HepG2 (cell line): ENCODE measurements around the gene MAVS. TPM values are rescaled to one million over a fixed set of nuclear protein-coding genes. Genes with fewer than 3 reads are reported as not detected.

Experiments
- AGO2 ChIP-seq: fragments of 200-400 bp; formaldehyde crosslinking; optimal IDR thresholded peaks from 2 replicates; pipeline ENCODE3; 2017; ENCODE audit warnings: mild to moderate bottlenecking, low read depth, low read length, moderate library complexity
- ERF ChIP-seq: IDR thresholded peaks from 2 replicates; pipeline ENCODE4 v1.6.1; 2018; ENCODE audit warnings: missing biosample characterization, missing genetic modification reagents
- GATAD2A ChIP-seq: IDR thresholded peaks from 2 replicates; pipeline ENCODE4 v1.6.1; 2016
- HMG20A ChIP-seq: IDR thresholded peaks from 2 replicates; pipeline ENCODE4 v1.6.1; 2016; ENCODE audit warnings: borderline replicate concordance
- HNRNPLL ChIP-seq: fragments of 200-400 bp; formaldehyde crosslinking; IDR thresholded peaks from 2 replicates; pipeline ENCODE4 v1.6.1; 2017; ENCODE audit warnings: mild to moderate bottlenecking, low read depth, low read length; ENCODE audit not compliant: poor library complexity, severe bottlenecking
- KDM3A ChIP-seq: IDR thresholded peaks from 2 replicates; pipeline ENCODE4 v1.6.1; 2018; ENCODE audit warnings: low read depth, missing compliant biosample characterization
- KMT2A ChIP-seq: sonication (generic); formaldehyde crosslinking; IDR thresholded peaks from 2 replicates; pipeline ENCODE4 v1.4.0; 2020; ENCODE audit warnings: missing genetic modification reagents
- NR1H2 ChIP-seq: sonication (generic); formaldehyde crosslinking; IDR thresholded peaks from 2 replicates; pipeline ENCODE4 v1.8.1; 2022; ENCODE audit warnings: low read depth, missing genetic modification reagents, borderline replicate concordance
- PCBP1 ChIP-seq: fragments of 200-400 bp; formaldehyde crosslinking; IDR thresholded peaks from 2 replicates; pipeline ENCODE4 v1.6.1; 2017; ENCODE audit warnings: mild to moderate bottlenecking, low read depth, low read length, borderline replicate concordance
- SNAPC2 ChIP-seq: sonication (generic); formaldehyde crosslinking; IDR thresholded peaks from 2 replicates; pipeline ENCODE4 v1.8.1; 2022; ENCODE audit warnings: mild to moderate bottlenecking, missing genetic modification reagents
- TBP ChIP-seq: sonication (generic); formaldehyde crosslinking; IDR thresholded peaks from 2 replicates; pipeline ENCODE4 v1.5.0; 2020; ENCODE audit warnings: missing genetic modification reagents
- ZNF234 ChIP-seq: sonication (generic); formaldehyde crosslinking; conservative IDR thresholded peaks from 2 replicates; pipeline ENCODE4 v1.5.1; 2020; ENCODE audit warnings: mild to moderate bottlenecking, missing genetic modification reagents
- ZNF235 ChIP-seq: sonication (generic); formaldehyde crosslinking; IDR thresholded peaks from 2 replicates; pipeline ENCODE4 v1.8.1; 2023; ENCODE audit warnings: mild to moderate bottlenecking, missing genetic modification reagents, borderline replicate concordance
- ZNF446 ChIP-seq: sonication (generic); formaldehyde crosslinking; IDR thresholded peaks from 2 replicates; pipeline ENCODE4 v1.5.0; 2020; ENCODE audit warnings: mild to moderate bottlenecking, missing genetic modification reagents
- ZNF546 ChIP-seq: sonication (generic); formaldehyde crosslinking; conservative IDR thresholded peaks from 2 replicates; pipeline ENCODE4 v1.8.1; 2023; ENCODE audit warnings: mild to moderate bottlenecking, missing genetic modification reagents
- ZNF547 ChIP-seq: sonication (generic); formaldehyde crosslinking; IDR thresholded peaks from 2 replicates; pipeline ENCODE4 v1.5.1; 2020; ENCODE audit warnings: mild to moderate bottlenecking, missing genetic modification reagents
- ZNF619 ChIP-seq: sonication (generic); formaldehyde crosslinking; IDR thresholded peaks from 2 replicates; pipeline ENCODE4 v1.4.0; 2020; ENCODE audit warnings: mild to moderate bottlenecking, missing genetic modification reagents
- ZNF678 ChIP-seq: sonication (generic); formaldehyde crosslinking; IDR thresholded peaks from 2 replicates; pipeline ENCODE4 v1.4.0; 2020; ENCODE audit warnings: mild to moderate bottlenecking, missing genetic modification reagents
- polyA plus RNA-seq, 8 experiments: library from polyadenylated mRNA; depleted of rRNA in 3 of 8; stranded (reverse) in 7 of 8; unstranded in 1 of 8; fragments of >200 nt; fragmentation: Illumina TruSeq in 4 of 8; extraction: Trizol in 4 of 8; gene quantifications; 2 replicates each; pipeline versions ENCODE4 v1.2.1 to v1.2.3, GENCODE V29; 2011 to 2016; ENCODE audit warnings: low read depth in 4 of 8, missing spikeins in 1 of 8, mixed read lengths in 1 of 8; ENCODE audit not compliant: insufficient read depth in 1 of 8
- total RNA-seq, 5 experiments: library from RNA; depleted of rRNA; stranded (reverse); fragments of >200 nt; fragmentation: Illumina TruSeq; extraction: Trizol; gene quantifications; 2 replicates each; pipeline ENCODE4 v1.2.3, GENCODE V29; 2016; ENCODE audit warnings: low read depth in 1 of 5
- TF ChIP-seq, protein P1 (sequence below), 2 experiments: sonication (generic) in 1 of 2; formaldehyde crosslinking in 1 of 2; IDR thresholded peaks; 2 replicates each; pipeline versions ENCODE4 v1.4.0 to v1.6.1; 2018 to 2020; ENCODE audit warnings: missing genetic modification reagents in 2 of 2, borderline replicate concordance in 1 of 2, low read depth in 1 of 2, mild to moderate bottlenecking in 1 of 2, missing biosample characterization in 1 of 2
- TF ChIP-seq, protein P2 (sequence below): sonication (generic); formaldehyde crosslinking; IDR thresholded peaks from 2 replicates; pipeline ENCODE4 v1.5.1; 2020; ENCODE audit warnings: missing genetic modification reagents, mild to moderate bottlenecking, borderline replicate concordance
- TF ChIP-seq, protein P3 (sequence below): sonication (generic); formaldehyde crosslinking; IDR thresholded peaks from 2 replicates; pipeline ENCODE4 v1.4.0; 2020; ENCODE audit warnings: mild to moderate bottlenecking, missing genetic modification reagents
- TF ChIP-seq, protein P4 (sequence below): sonication (generic); formaldehyde crosslinking; IDR thresholded peaks from 2 replicates; pipeline ENCODE4 v1.4.0; 2020; ENCODE audit warnings: missing genetic modification reagents; ENCODE audit errors: not compliant biosample characterization

MAVS gene
- total and polyA plus RNA-seq, 2 of the 13 experiments (the other 11 are each of a cell fraction or from before 2014, with no cell fraction given) = 27.3 to 36.6 TPM

DNA sequence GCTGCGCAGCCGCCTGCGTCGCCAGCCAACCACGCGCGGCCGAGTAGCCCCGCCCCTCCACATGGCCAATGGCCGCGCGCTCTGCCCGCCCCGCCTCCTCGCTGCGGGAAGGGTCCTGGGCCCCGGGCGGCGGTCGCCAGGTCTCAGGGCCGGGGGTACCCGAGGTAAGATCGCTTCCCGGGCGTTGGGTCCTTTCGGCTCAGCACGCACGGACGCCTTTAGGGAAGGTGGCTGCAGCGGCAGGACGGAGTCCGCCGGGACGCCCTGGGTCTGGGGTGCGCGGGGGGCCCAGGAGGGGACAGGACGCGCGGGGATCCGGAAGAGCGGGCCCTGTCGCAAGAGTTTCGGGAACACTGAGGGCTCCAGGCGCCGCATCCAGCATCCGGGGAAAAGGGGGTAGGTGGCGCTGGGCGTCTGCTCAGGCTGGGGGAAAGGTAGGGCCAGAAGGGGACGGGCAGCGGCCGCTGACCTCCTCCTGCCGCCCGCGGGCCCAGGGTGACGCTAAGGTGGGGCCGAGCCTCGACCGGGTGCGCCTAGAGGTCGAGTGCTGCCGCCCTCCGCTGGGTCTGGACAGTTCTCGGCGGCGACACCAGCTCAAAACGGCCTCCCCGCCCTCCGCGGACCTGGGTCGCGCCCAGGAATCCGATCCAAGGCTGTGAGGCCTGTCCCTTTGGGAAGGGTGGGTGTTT lies at the start of gene MAVS (continued):
- TF ChIP-seq NR1H2 (CRISPR knock-in tag) = peak; percentile 90; the same call in 1 of the 2 replicates
- TF ChIP-seq AGO2 = peak; percentile 95
- peak; percentile 94 for TF ChIP-seq ERF (CRISPR knock-in tag)
- TF ChIP-seq KMT2A (CRISPR knock-in tag) = peak; percentile 89
- TF ChIP-seq KDM3A (CRISPR knock-in tag) = peak; percentile 63; the same call in 1 of the 2 replicates
- TF ChIP-seq PCBP1 = no peak
- peak; percentile 98 for TF ChIP-seq ZNF235 (CRISPR knock-in tag)
- TF ChIP-seq SNAPC2 (CRISPR knock-in tag) = no peak
- peak; percentile 54 for TF ChIP-seq GATAD2A (CRISPR knock-in tag)
- TF ChIP-seq, protein P1, sequence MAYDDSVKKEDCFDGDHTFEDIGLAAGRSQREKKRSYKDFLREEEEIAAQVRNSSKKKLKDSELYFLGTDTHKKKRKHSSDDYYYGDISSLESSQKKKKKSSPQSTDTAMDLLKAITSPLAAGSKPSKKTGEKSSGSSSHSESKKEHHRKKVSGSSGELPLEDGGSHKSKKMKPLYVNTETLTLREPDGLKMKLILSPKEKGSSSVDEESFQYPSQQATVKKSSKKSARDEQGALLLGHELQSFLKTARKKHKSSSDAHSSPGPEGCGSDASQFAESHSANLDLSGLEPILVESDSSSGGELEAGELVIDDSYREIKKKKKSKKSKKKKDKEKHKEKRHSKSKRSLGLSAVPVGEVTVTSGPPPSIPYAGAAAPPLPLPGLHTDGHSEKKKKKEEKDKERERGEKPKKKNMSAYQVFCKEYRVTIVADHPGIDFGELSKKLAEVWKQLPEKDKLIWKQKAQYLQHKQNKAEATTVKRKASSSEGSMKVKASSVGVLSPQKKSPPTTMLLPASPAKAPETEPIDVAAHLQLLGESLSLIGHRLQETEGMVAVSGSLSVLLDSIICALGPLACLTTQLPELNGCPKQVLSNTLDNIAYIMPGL (CRISPR knock-in tag; IDR thresholded peaks at IDR 0.05; ENCODE audit: borderline replicate concordance in 1 of 2, low read depth in 1 of 2) = peak; percentile 89 to 97; a peak in 3 of 4 replicates
- peak; percentile 6; the same call in 1 of the 2 replicates for TF ChIP-seq ZNF547 (CRISPR knock-in tag)
- TF ChIP-seq, protein P2, sequence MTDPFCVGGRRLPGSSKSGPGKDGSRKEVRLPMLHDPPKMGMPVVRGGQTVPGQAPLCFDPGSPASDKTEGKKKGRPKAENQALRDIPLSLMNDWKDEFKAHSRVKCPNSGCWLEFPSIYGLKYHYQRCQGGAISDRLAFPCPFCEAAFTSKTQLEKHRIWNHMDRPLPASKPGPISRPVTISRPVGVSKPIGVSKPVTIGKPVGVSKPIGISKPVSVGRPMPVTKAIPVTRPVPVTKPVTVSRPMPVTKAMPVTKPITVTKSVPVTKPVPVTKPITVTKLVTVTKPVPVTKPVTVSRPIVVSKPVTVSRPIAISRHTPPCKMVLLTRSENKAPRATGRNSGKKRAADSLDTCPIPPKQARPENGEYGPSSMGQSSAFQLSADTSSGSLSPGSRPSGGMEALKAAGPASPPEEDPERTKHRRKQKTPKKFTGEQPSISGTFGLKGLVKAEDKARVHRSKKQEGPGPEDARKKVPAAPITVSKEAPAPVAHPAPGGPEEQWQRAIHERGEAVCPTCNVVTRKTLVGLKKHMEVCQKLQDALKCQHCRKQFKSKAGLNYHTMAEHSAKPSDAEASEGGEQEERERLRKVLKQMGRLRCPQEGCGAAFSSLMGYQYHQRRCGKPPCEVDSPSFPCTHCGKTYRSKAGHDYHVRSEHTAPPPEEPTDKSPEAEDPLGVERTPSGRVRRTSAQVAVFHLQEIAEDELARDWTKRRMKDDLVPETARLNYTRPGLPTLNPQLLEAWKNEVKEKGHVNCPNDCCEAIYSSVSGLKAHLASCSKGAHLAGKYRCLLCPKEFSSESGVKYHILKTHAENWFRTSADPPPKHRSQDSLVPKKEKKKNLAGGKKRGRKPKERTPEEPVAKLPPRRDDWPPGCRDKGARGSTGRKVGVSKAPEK = 0 out of 2 replicates have a peak, but pooled peaks have one; percentile 45
- 0 out of 2 replicates have a peak, but pooled peaks have one; percentile 32 for TF ChIP-seq ZNF678 (CRISPR knock-in tag)
- TF ChIP-seq ZNF546 (CRISPR knock-in tag) = peak; percentile 99
- 0 out of 2 replicates have a peak, but pooled peaks have one; percentile 2 for TF ChIP-seq TBP (CRISPR knock-in tag)
- TF ChIP-seq, protein P3, sequence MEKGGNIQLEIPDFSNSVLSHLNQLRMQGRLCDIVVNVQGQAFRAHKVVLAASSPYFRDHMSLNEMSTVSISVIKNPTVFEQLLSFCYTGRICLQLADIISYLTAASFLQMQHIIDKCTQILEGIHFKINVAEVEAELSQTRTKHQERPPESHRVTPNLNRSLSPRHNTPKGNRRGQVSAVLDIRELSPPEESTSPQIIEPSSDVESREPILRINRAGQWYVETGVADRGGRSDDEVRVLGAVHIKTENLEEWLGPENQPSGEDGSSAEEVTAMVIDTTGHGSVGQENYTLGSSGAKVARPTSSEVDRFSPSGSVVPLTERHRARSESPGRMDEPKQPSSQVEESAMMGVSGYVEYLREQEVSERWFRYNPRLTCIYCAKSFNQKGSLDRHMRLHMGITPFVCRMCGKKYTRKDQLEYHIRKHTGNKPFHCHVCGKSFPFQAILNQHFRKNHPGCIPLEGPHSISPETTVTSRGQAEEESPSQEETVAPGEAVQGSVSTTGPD (CRISPR knock-in tag) = no peak
- TF ChIP-seq ZNF234 = peak; percentile 96; the same call in 1 of the 2 replicates
- TF ChIP-seq, protein P4, sequence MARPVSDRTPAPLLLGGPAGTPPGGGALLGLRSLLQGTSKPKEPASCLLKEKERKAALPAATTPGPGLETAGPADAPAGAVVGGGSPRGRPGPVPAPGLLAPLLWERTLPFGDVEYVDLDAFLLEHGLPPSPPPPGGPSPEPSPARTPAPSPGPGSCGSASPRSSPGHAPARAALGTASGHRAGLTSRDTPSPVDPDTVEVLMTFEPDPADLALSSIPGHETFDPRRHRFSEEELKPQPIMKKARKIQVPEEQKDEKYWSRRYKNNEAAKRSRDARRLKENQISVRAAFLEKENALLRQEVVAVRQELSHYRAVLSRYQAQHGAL = peak; percentile 71
- peak; percentile 21; the same call in 1 of the 2 replicates for TF ChIP-seq ZNF619
- TF ChIP-seq ZNF446 = peak; percentile 89
- TF ChIP-seq HNRNPLL = peak; percentile 88
- TF ChIP-seq HMG20A = no peak
